OCI-LY7 (cell line): ENCODE data around the gene ARMH4. TPM values are rescaled to one million over a fixed set of nuclear protein-coding genes. Genes with fewer than 3 reads are reported as not detected.

Experiments
- BruUV-seq: library from RNA; stranded (reverse); fragments of 400-500 nt; replicated peaks from 2 replicates; lab custom pipeline; 2021; lab: Mats Ljungman, UMichigan
- CTCF ChIA-PET: fragments of 300-600 bp; sonication (Branson Sonifier 250); formaldehyde crosslinking; loops from one replicate; lab custom pipeline; 2022; ENCODE audit warnings: antibody characterized with exemption; ENCODE audit not compliant: unreplicated experiment; lab: Charles Lee
- POLR2A ChIA-PET: fragments of 300-600 bp; sonication (Branson Sonifier 250); formaldehyde crosslinking; loops from one replicate; lab custom pipeline; 2022; ENCODE audit warnings: antibody characterized with exemption; lab: Charles Lee
- DNase-seq: peaks from one replicate; pipeline ENCODE4 v3.0.0-alpha.2; 2015; ENCODE audit warnings: low spot score
- H2AFZ ChIP-seq: fragments of 200-600 bp; sonication (generic), shearing (Covaris generic); 2 replicates; pipeline ENCODE4 v1.6.1; 2014; ENCODE audit warnings: mild to moderate bottlenecking, antibody characterized with exemption, low read length, moderate library complexity
- H3K27ac ChIP-seq: fragments of 200-600 bp; sonication (generic); 2 replicates; pipeline ENCODE4 v1.5.1; 2014; ENCODE audit warnings: mixed run types, low read depth, mild to moderate bottlenecking, moderate library complexity, low read length, inconsistent platforms; ENCODE audit not compliant: poor library complexity, severe bottlenecking
- H3K36me3 ChIP-seq: fragments of 200-600 bp; sonication (generic); 2 replicates; pipeline ENCODE4 v1.6.1; 2014; ENCODE audit warnings: mild to moderate bottlenecking, antibody characterized with exemption, low read length, moderate library complexity, mixed read lengths; ENCODE audit not compliant: insufficient read depth
- H3K4me1 ChIP-seq: fragments of 200-600 bp; sonication (generic); 2 replicates; pipeline ENCODE4 v1.5.1; 2014; ENCODE audit warnings: mild to moderate bottlenecking, low read length; ENCODE audit not compliant: insufficient read depth, poor library complexity, severe bottlenecking
- H3K4me2 ChIP-seq: fragments of 200-600 bp; sonication (generic); 2 replicates; pipeline ENCODE4 v1.6.1; 2014; ENCODE audit warnings: mild to moderate bottlenecking, low read length
- H3K4me3 ChIP-seq: fragments of 200-600 bp; sonication (generic); 2 replicates; pipeline ENCODE4 v1.5.1; 2014; ENCODE audit warnings: mild to moderate bottlenecking, low read depth, low read length; ENCODE audit not compliant: poor library complexity, severe bottlenecking
- H3K79me2 ChIP-seq: fragments of 200-600 bp; sonication (generic); 2 replicates; pipeline ENCODE4 v1.6.1; 2016; ENCODE audit warnings: low read depth, mild to moderate bottlenecking, low read length, moderate library complexity, mixed read lengths; ENCODE audit not compliant: insufficient read depth
- H3K9me2 ChIP-seq: fragments of 200-600 bp; sonication (generic); 2 replicates; pipeline ENCODE4 v1.6.1; 2016; ENCODE audit warnings: mild to moderate bottlenecking, low read length, mixed read lengths; ENCODE audit not compliant: insufficient read depth
- H3K9me3 ChIP-seq: fragments of 200-600 bp; sonication (generic); 2 replicates; pipeline ENCODE4 v1.6.1; 2014; ENCODE audit warnings: mild to moderate bottlenecking, mixed run types, low read length, mixed read lengths
- H4K20me1 ChIP-seq: fragments of 200-600 bp; sonication (generic); 2 replicates; pipeline ENCODE4 v1.6.1; 2014; ENCODE audit warnings: mild to moderate bottlenecking, antibody characterized with exemption, low read length, moderate library complexity, mixed read lengths; ENCODE audit not compliant: insufficient read depth
- EZH2phosphoT487 ChIP-seq: fragments of 200-600 bp; sonication (generic); IDR thresholded peaks from 2 replicates; pipeline ENCODE4 v1.6.1; 2018; ENCODE audit warnings: low read depth, borderline replicate concordance, mild to moderate bottlenecking, mixed run types, antibody characterized with exemption, low read length, moderate library complexity, mixed read lengths
- intact Hi-C: fragments of 100-400 bp; cut with micrococcal nuclease; formaldehyde crosslinking; loops from one replicate; pipeline ENCODE4 v1.10.0; 2022; ENCODE audit not compliant: unreplicated experiment
- total RNA-seq, 2 experiments: library from RNA; depleted of rRNA in 1 of 2; stranded (reverse); fragments of >200 nt in 1 of 2; shearing (Covaris generic) in 1 of 2; gene quantifications; 2 replicates each; pipeline ENCODE4 v1.2.3, GENCODE V29; 2014 to 2022
- TF ChIP-seq, protein P1 (sequence below): fragments of 200-600 bp; sonication (generic); conservative IDR thresholded peaks from 2 replicates; pipeline ENCODE4 v1.5.1; 2014; ENCODE audit warnings: mild to moderate bottlenecking, antibody characterized with exemption, low read length, moderate library complexity, mixed read lengths

The ARMH4 gene
- total RNA-seq, 2 experiments from 2014 or later = 0.25 TPM; not detected in 1

DNA sequence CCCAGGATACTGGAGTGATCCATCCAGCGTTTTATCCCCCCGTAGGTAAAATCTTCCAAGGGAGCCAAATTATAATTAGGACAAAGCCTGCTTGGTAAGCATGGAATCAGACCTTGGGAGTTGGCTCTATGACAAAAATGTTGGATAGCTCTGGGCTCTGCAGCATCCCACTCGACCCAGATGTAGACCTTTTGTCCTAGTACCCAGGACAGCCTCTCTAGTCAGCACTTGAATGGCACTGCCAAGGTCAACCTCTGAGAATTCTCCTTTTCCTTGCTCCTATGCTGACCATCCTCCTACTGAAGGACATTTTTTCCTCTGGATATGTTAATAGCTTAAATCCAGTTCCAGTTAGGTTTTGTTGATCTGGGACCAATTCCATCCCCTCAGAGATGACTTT, 181.4 kb downstream of the ARMH4 start:
- Histone ChIP-seq H4K20me1 (no peaks in the 10 kb centered on the region), H3K4me3 (no peak overlapping the region), H2AFZ (no peak overlapping the region), H3K4me1 (no peaks in the 10 kb centered on the region), H3K27ac (no peak overlapping the region), H3K9me3 (no peaks in the 10 kb centered on the region), H3K36me3 (no peaks in the 10 kb centered on the region), H3K9me2 (no peaks in the 10 kb centered on the region), H3K79me2 (no peaks in the 10 kb centered on the region), H3K4me2 (no peak overlapping the region)
- TF ChIP-seq, protein P1, sequence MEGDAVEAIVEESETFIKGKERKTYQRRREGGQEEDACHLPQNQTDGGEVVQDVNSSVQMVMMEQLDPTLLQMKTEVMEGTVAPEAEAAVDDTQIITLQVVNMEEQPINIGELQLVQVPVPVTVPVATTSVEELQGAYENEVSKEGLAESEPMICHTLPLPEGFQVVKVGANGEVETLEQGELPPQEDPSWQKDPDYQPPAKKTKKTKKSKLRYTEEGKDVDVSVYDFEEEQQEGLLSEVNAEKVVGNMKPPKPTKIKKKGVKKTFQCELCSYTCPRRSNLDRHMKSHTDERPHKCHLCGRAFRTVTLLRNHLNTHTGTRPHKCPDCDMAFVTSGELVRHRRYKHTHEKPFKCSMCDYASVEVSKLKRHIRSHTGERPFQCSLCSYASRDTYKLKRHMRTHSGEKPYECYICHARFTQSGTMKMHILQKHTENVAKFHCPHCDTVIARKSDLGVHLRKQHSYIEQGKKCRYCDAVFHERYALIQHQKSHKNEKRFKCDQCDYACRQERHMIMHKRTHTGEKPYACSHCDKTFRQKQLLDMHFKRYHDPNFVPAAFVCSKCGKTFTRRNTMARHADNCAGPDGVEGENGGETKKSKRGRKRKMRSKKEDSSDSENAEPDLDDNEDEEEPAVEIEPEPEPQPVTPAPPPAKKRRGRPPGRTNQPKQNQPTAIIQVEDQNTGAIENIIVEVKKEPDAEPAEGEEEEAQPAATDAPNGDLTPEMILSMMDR = no peak
- TF ChIP-seq EZH2phosphoT487 = no peak
- CTCF ChIA-PET = no interaction called here
- BruUV-seq = no TSS peak
- intact Hi-C loops = no loop called here
- POLR2A ChIA-PET = interaction anchor here (1.0 kb wide), 1 partner anchor 11 kb away, joined by 3 read pairs; no protein-coding TSS in a partner anchor
- no peak for DNase-seq

- DNase-seq = no peak
- POLR2A ChIA-PET = no interaction called here
- H3K36me3 ChIP-seq = no peaks in the 10 kb centered on the region
- intact Hi-C loops = no loop called here
- no peak overlapping the region for H3K4me2 ChIP-seq
- TF ChIP-seq, protein P1 = no peak
- no peak for TF ChIP-seq EZH2phosphoT487
- CTCF ChIA-PET = no interaction called here
- no peak overlapping the region for H3K4me3 ChIP-seq
- BruUV-seq = no TSS peak
- H3K79me2 ChIP-seq = no peaks in the 10 kb centered on the region
- H2AFZ ChIP-seq = no peak overlapping the region
- H3K9me2 ChIP-seq = no peaks in the 10 kb centered on the region
- no peak overlapping the region for H3K27ac ChIP-seq
- H4K20me1 ChIP-seq = no peaks in the 10 kb centered on the region
- no peaks in the 10 kb centered on the region for H3K9me3 ChIP-seq
- no peaks in the 10 kb centered on the region for H3K4me1 ChIP-seq
Observed at GRCh38 chr14:57970175-57970574, 181.8 kb downstream of the ARMH4 start.

DNA sequence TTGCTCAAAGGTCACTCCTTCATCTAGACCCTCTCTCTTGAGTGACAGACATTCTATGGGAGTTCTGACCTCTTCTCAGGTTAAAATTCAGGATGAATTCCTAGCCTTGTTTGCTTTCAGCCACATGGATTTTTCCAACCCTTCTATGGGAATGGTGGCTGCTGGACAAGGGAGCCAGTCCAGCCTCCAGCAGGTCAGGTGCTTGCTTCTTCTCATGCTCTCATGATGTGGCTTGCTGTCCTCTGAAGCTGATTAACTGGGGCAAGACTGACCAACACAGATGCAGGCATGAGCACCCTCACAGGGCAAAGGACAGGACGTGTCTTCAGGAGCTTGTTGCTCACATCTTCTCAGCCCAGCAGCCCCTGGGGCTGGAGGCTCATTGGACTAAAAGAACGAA, 188.9 kb downstream of the ARMH4 start:
- Histone ChIP-seq H2AFZ (no peak overlapping the region), H3K4me2 (no peak overlapping the region), H3K36me3 (no peaks in the 10 kb centered on the region)

More for the DNA sequence above, 188.9 kb downstream of the ARMH4 start:
- Histone ChIP-seq H3K9me2 (no peaks in the 10 kb centered on the region), H3K27ac (no peak overlapping the region), H3K9me3 (no peaks in the 10 kb centered on the region), H4K20me1 (no peaks in the 10 kb centered on the region), H3K79me2 (no peaks in the 10 kb centered on the region), H3K4me1 (no peaks in the 10 kb centered on the region), H3K4me3 (no peak overlapping the region)
- intact Hi-C loops = no loop called here
- DNase-seq = no peak
- CTCF ChIA-PET = no interaction called here
- BruUV-seq = no TSS peak
- POLR2A ChIA-PET = interaction anchor here (0.6 kb wide), 2 partner anchors 496 to 845 kb away, joined by 3 read pairs; no protein-coding TSS in a partner anchor
- no peak for TF ChIP-seq EZH2phosphoT487
- TF ChIP-seq, protein P1 = no peak
